ENCODE measurements around the gene FALEC.

The FALEC gene

DNA sequence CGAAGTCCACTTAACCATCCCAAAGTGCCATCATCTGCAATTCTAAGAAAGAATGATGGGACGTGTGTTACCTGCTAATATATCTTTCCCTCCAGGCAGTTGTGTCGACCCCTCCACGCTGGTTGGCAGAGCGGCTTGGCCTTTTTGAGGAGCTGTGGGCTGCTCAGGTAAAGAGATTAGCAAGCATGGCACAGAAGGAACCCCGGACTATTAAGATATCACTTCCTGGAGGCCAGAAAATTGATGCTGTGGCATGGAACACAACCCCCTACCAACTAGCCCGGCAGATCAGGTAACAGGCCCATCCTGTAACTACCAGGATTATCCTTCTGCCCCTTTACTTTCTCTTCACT is 27.8 kb upstream of the FALEC start:
- peaks cover 22% of the 10 kb centered on the region for H3K36me3 Mint-ChIP-seq
- no peaks in the 10 kb centered on the region for H3K9me3 Mint-ChIP-seq
- no peak for DNase-seq
- H3K4me1 Mint-ChIP-seq = peaks cover 27% of the 10 kb centered on the region
- H3K27me3 Mint-ChIP-seq = no peaks in the 10 kb centered on the region
- CTCF ChIA-PET = interaction anchor here (1.1 kb wide), 1 partner anchor 232 kb away, joined by 3 read pairs; no protein-coding TSS in a partner anchor
- H3K27ac Mint-ChIP-seq = peak overlapping the region; percentile 94
- H3K4me3 Mint-ChIP-seq = peak overlapping the region; percentile 92

GRCh38 chr1:150493175-150493574 is 22.4 kb upstream of the FALEC start:
- peaks cover 12% of the 10 kb centered on the region for H3K4me1 Mint-ChIP-seq
- DNase-seq = no peak
- H3K4me3 Mint-ChIP-seq = no peak overlapping the region
- no peaks in the 10 kb centered on the region for H3K27me3 Mint-ChIP-seq
- no peak overlapping the region for H3K27ac Mint-ChIP-seq
- H3K9me3 Mint-ChIP-seq = no peaks in the 10 kb centered on the region
- CTCF ChIA-PET = no interaction called here
- peaks cover 46% of the 10 kb centered on the region for H3K36me3 Mint-ChIP-seq

GRCh38 chr1:150498342-150498741 is 17.2 kb upstream of the FALEC start:
- CTCF ChIA-PET = no interaction called here
- DNase-seq = no peak
- Mint-ChIP-seq H3K36me3 (peaks cover 35% of the 10 kb centered on the region), H3K4me1 (no peaks in the 10 kb centered on the region), H3K9me3 (no peaks in the 10 kb centered on the region), H3K27ac (no peak overlapping the region), H3K4me3 (no peak overlapping the region), H3K27me3 (no peaks in the 10 kb centered on the region)

GRCh38 chr1:150505431-150505830 is 10.1 kb upstream of the FALEC start:
- H3K4me1 Mint-ChIP-seq = peaks cover 9% of the 10 kb centered on the region
- no peak overlapping the region for H3K27ac Mint-ChIP-seq
- CTCF ChIA-PET = no interaction called here
- no peaks in the 10 kb centered on the region for H3K9me3 Mint-ChIP-seq
- H3K27me3 Mint-ChIP-seq = no peaks in the 10 kb centered on the region
- H3K4me3 Mint-ChIP-seq = no peak overlapping the region
- peaks cover 31% of the 10 kb centered on the region for H3K36me3 Mint-ChIP-seq
- DNase-seq = no peak

DNA sequence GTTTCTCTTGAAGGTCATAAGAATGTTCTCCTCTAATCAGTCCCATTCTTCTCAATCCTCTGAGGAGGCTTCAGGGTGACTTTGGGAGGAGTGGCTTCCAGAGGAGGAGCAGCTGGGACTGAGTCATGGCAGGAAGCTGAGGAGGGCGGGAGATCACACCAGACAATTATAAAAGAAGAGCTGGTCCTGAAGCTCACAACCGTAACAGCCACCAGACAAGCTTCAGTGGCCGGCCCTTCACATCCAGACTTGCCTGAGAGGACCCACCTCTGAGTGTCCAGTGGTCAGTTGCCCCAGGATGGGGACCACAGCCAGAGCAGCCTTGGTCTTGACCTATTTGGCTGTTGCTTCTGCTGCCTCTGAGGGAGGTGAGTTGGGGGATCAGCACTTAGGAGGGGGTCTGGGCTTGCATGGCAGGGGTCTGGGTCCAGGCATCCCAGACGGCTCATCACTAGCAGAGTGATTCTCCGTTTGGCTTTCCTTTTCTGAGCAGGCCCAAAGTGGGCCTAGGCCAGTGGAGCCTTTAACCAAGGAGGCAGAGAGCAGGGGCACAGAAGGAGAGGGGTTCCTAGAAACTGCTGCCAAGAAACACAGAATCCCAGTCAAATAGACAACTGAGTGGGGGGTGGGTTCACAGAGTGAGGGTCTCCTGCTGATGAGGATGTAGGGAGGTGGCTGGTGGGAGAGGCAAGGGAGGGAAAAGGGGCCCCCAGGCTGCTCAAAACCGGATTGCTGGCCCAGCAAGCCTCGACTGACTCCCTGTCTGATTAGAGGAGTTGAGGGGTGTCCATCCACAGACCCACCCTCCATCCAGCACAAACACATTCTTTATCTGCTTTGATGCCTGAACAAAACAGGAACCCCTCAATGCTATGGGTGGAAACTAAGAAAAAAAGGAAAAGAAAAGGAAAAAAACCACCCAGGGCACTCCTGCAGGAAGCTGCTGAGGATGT is 7.4 kb upstream of the FALEC start, which contains the start of gene ECM1:
ECM1 (plus strand) TSS at position 198 of the 953 bp plus-strand sequence; CDS start at position 299, 101 bp downstream.
- peaks cover 9% of the 10 kb centered on the region for H3K4me1 Mint-ChIP-seq
- CTCF ChIA-PET = no interaction called here
- no peaks in the 10 kb centered on the region for H3K27me3 Mint-ChIP-seq
- H3K4me3 Mint-ChIP-seq = no peak within 1 kb of the TSS
- H3K36me3 Mint-ChIP-seq = peaks cover 25% of the 10 kb centered on the region
- no peak within 1 kb of the TSS for H3K27ac Mint-ChIP-seq
- H3K9me3 Mint-ChIP-seq = no peaks in the 10 kb centered on the region
- no peak for DNase-seq

GRCh38 chr1:150508982-150509381 is 6.6 kb upstream of the FALEC start:
- CTCF ChIA-PET = interaction anchor here (1.0 kb wide), 1 partner anchor 20 kb away, joined by 3 read pairs; no protein-coding TSS in a partner anchor
- no peak overlapping the region for H3K4me3 Mint-ChIP-seq
- H3K4me1 Mint-ChIP-seq = peaks cover 13% of the 10 kb centered on the region
- peaks cover 23% of the 10 kb centered on the region for H3K36me3 Mint-ChIP-seq
- no peak for DNase-seq
- H3K27me3 Mint-ChIP-seq = no peaks in the 10 kb centered on the region
- H3K27ac Mint-ChIP-seq = no peak overlapping the region
- no peaks in the 10 kb centered on the region for H3K9me3 Mint-ChIP-seq

GRCh38 chr1:150511551-150511950 is 4.0 kb upstream of the FALEC start:
- Mint-ChIP-seq H3K36me3 (peaks cover 9% of the 10 kb centered on the region), H3K27ac (no peak overlapping the region), H3K4me1 (peaks cover 34% of the 10 kb centered on the region), H3K9me3 (no peaks in the 10 kb centered on the region), H3K27me3 (peaks cover 4% of the 10 kb centered on the region), H3K4me3 (no peak overlapping the region)
- CTCF ChIA-PET = no interaction called here
- no peak for DNase-seq

DNA sequence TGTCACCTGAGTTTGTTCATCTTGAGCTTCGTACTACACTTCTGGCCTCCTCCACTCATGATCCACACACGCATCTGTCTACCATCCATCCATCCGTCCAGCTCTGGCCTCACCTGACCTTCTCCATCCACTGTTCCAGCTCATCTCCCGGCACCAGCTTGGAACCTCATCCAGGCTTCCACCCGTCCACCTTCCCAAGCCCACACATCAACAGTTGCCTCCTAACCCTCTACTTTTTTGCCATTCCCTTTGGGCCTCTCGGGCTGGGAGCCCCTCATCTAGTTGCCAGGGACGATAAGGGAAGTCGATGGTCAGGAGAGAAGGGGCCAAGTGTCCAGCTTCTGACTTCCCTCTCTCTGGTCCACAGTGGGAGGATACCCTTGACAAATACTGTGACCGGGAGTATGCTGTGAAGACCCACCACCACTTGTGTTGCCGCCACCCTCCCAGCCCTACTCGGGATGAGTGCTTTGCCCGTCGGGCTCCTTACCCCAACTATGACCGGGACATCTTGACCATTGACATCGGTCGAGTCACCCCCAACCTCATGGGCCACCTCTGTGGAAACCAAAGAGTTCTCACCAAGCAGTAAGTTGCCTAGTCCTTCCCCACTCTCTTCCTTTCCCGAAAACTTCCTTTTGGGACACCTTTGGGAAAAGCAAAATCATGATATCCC is 3.4 kb upstream of the FALEC start:
- Mint-ChIP-seq H3K4me1 (peaks cover 38% of the 10 kb centered on the region), H3K36me3 (peaks cover 4% of the 10 kb centered on the region), H3K27me3 (peaks cover 4% of the 10 kb centered on the region), H3K9me3 (no peaks in the 10 kb centered on the region), H3K4me3 (no peak overlapping the region), H3K27ac (no peak overlapping the region)
- no peak for DNase-seq
- CTCF ChIA-PET = no interaction called here

- CTCF ChIA-PET = no interaction called here
- H3K4me1 Mint-ChIP-seq = peaks cover 38% of the 10 kb centered on the region
- peaks cover under 1% of the 10 kb centered on the region for H3K36me3 Mint-ChIP-seq
- no peak overlapping the region for H3K27ac Mint-ChIP-seq
- no peaks in the 10 kb centered on the region for H3K9me3 Mint-ChIP-seq
- H3K27me3 Mint-ChIP-seq = peaks cover 4% of the 10 kb centered on the region
- DNase-seq = no peak
- no peak overlapping the region for H3K4me3 Mint-ChIP-seq
These were observed 2.7 kb upstream of the FALEC start for GRCh38 chr1:150512846-150513245.

- H3K9me3 Mint-ChIP-seq = no peaks in the 10 kb centered on the region
- CTCF ChIA-PET = interaction anchor here (0.6 to 1.0 kb wide), 4 partner anchors 43 to 483 kb away, joined by 3 to 6 read pairs (median 3); no protein-coding TSS in a partner anchor
- H3K27ac Mint-ChIP-seq = no peak overlapping the region
- no peaks in the 10 kb centered on the region for H3K36me3 Mint-ChIP-seq
- H3K4me3 Mint-ChIP-seq = no peak overlapping the region
- no peak for DNase-seq
- H3K4me1 Mint-ChIP-seq = peaks cover 33% of the 10 kb centered on the region
- peaks cover 4% of the 10 kb centered on the region for H3K27me3 Mint-ChIP-seq
These were observed 2.2 kb upstream of the FALEC start for GRCh38 chr1:150513351-150513791.

DNA sequence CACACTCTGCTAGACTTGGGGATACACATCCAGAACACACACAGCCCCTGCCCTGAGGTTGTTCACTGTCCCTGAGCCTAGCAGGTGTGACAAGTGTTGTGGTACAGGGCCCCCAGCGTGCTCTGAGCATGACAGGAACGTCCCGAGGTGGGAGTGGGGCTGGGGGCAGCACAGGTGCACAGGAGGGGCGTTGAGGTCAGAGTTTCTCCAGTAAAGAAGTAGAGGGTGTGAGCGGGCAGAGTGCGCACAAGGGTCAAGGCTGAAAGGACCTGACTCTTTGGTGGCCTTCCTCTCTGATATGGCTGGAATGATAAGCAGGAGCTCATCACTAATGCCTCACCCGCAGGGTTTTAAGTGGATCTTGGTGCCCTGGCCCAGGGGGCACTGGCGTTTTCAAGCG is 1.3 kb upstream of the FALEC start:
- H3K9me3 Mint-ChIP-seq = no peaks in the 10 kb centered on the region
- peak overlapping the region; percentile 85 for H3K4me3 Mint-ChIP-seq
- H3K36me3 Mint-ChIP-seq = no peaks in the 10 kb centered on the region
- CTCF ChIA-PET = interaction anchor here (0.8 to 3.6 kb wide), 4 partner anchors 18 to 482 kb away, joined by 3 to 24 read pairs (median 4); no protein-coding TSS in a partner anchor
- H3K4me1 Mint-ChIP-seq = peaks cover 33% of the 10 kb centered on the region
- H3K27ac Mint-ChIP-seq = no peak overlapping the region
- peaks cover 4% of the 10 kb centered on the region for H3K27me3 Mint-ChIP-seq
- no peak for DNase-seq

DNA sequence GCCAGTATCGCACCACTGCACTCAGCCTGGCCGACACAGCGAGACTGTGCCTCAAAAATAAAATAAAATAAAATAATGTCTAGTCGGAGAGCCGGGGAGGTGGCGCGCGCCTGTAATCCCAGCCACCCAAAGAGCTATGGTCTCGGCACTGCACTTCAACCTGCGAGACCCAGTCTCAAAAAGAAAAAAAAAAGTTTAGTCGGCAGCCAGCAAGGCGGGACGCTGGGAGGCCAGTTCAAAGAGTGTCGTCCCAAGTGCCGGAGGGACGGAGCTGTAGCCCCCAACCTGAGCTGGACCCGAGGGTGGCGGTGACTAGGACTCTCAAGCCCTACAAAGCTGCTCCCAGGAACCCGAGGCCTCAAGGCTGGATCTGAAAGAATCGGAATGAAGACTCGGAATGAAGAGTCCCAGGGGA is 632 bp upstream of the FALEC start:
- H3K9me3 Mint-ChIP-seq = no peaks in the 10 kb centered on the region
- H3K4me1 Mint-ChIP-seq = peaks cover 33% of the 10 kb centered on the region
- no peak for DNase-seq
- CTCF ChIA-PET = interaction anchor here (0.6 to 3.6 kb wide), 3 partner anchors 17 to 259 kb away, joined by 3 to 24 read pairs (median 18); partner anchors contain the start of gene CA14
- peak overlapping the region; percentile 83 for H3K27ac Mint-ChIP-seq
- no peaks in the 10 kb centered on the region for H3K36me3 Mint-ChIP-seq
- H3K27me3 Mint-ChIP-seq = peaks cover 4% of the 10 kb centered on the region
- H3K4me3 Mint-ChIP-seq = peak overlapping the region; percentile 85

- peaks cover 4% of the 10 kb centered on the region for H3K27me3 Mint-ChIP-seq
- H3K4me1 Mint-ChIP-seq = peaks cover 33% of the 10 kb centered on the region
- peak overlapping the region; percentile 61 for H3K27ac Mint-ChIP-seq
- no peaks in the 10 kb centered on the region for H3K9me3 Mint-ChIP-seq
- H3K4me3 Mint-ChIP-seq = peak overlapping the region; percentile 85
- H3K36me3 Mint-ChIP-seq = no peaks in the 10 kb centered on the region
- CTCF ChIA-PET = interaction anchor here (0.6 to 3.6 kb wide), 9 partner anchors 12 to 479 kb away, joined by 3 to 24 read pairs (median 4); partner anchors contain the start of gene CA14
- DNase-seq = peak; percentile 30
These were observed 569 bp downstream of the FALEC start for GRCh38 chr1:150516050-150516591.

GRCh38 chr1:150516616-150517015 is 1.1 kb downstream of the FALEC start:
- CTCF ChIA-PET = interaction anchor here (0.6 to 3.6 kb wide), 8 partner anchors 12 to 479 kb away, joined by 3 to 24 read pairs (median 4); partner anchors contain the start of gene CA14
- H3K4me1 Mint-ChIP-seq = peaks cover 37% of the 10 kb centered on the region
- DNase-seq = no peak
- H3K27me3 Mint-ChIP-seq = peaks cover 4% of the 10 kb centered on the region
- peak overlapping the region; percentile 61 for H3K27ac Mint-ChIP-seq
- no peaks in the 10 kb centered on the region for H3K9me3 Mint-ChIP-seq
- no peaks in the 10 kb centered on the region for H3K36me3 Mint-ChIP-seq
- H3K4me3 Mint-ChIP-seq = peak overlapping the region; percentile 85

Data from activated naive CD4-positive, alpha-beta T cell treated with anti-CD3 and anti-CD28 coated beads, Interleukin-2, amount 10 ng/mL, durations not matched to agents 7 days and 5 days (primary cell).